HG03060 (cell line): ENCODE results near the gene MAMSTR.
"Not testable (repeated sequence)": the region's sequence is repeated elsewhere in the genome, so short reads cannot be mapped to it uniquely, and the experiment has no call there.

Experiments used
- ATAC-seq: cut with Tn5 transposase; IDR thresholded peaks from one replicate; pipeline ENCODE4 v1.9.1; 2021; ENCODE audit warnings: low read depth, moderate number of reproducible peaks; ENCODE audit not compliant: unreplicated experiment

The MAMSTR gene

DNA sequence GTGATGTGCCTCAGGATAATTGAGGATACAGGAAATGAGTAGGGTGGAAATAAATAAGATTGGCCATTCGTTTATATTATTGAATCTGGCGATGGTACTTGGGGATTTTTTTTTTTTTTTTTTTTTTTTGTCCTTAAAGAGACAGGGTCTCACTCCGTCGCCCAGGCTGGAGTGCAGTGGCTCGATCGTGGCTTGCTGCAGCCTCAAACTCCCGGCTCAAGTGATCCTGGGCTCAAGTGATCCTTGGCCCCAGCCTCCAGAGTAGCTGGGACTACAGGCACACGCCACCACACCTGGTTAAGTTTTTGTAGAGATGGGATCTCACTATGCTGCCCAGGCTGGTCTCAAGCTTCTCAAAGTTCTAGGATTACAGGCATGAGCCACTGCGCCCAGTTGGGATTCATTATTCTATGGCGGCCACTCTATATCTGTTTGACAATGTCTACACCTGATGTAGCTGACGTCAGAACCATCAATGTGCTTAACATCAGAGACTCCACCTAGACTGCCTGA, 2.7 kb upstream of the MAMSTR start:
- ATAC-seq, result no peak

DNA sequence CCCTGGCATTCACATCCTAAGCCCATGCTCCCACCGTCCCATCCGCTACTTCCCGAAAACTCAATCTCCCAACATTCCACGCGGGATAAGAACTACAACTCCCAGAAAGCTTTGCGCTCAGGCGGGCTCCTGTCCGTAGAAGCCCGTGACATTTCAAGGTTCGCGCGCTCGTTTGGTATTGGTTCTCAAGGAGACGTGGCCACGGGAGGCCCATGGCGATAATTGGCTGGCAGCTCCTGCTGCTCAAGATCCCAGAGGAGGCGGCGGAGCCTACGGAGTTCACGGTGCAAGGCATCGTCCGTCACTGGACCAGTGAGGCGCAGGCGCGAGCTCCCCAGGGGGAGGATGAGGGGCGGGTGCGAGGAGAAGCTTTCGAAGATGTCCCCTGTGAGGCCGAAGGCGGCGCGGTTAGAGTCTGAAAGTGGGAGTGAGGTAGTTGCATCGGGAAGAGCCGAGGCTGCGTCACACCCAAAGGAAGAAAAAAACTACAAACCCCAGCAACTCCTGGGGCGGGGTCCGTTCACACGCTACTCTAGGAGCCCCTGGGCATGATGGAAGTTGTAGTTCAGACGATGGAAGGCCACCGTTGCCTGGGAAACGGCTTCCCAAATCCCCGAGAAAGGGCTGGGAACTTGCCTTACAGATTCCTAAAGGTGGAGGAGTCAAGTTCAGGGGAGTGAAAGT, 1.2 kb upstream of the MAMSTR start:
- ATAC-seq, result peak; percentile 56

DNA sequence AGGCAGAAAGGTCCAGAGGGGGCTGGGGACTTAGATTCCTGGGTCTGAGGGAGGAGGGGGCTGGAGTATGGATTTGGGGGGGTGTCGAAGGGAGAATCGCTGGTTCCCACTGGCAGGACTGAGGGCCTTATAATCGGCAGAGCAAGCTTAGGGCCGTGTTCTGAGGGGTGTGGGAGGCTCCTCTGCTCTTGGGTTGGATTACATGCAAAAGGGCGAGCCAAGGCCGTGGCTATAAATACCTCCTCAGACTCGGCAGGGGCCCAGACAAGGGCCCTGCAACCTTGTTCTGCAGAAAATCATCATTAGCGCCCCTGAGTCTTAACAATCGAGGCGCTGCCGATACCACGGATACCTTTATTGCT, 707 bp upstream of the MAMSTR start:
- no peak for ATAC-seq

DNA sequence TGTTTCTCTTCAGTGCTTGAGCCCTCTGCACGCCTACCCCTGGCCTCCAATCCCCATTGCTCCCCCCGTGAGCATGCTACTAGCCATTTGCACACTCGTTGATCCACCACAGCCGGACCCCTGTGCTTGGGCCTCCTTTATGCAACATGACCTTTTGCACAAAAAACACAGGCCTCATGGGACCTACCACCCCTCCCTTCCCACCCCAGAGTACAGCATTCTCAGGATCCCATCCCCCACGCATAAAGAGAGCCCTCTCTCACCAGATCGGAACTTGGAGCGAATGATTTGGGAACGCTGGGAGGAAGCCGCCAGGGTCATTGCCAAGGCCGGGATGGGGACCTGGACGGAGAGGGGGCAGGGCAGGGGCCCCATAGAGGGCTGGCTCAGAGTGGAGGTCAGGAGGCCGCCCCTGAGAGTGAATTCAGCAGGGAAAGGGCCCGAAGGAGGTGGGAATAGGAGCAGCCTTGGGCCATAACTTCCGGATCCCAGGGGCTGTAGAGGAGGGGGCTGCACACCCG, 754 bp downstream of the MAMSTR start:
- ATAC-seq, result no peak

DNA sequence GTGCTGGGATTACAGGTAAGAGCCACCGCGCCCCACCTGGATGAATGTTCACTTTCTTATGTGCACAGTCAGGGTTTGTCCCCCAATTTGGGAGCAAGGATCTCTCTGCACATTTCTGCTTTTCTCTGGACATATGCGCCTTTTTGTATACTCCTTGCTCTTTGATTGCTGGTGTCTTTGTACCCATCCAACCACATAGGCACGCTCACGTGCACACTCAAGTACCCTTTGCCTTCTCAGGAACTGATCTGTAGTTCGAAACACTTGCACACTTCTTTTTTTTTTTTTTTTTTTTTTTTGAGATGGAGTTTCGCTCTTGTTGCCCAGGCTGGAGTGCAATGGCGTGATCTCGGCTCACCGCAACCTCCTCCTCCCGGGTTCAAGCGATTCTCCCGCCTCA, 1.4 kb downstream of the MAMSTR start:
- ATAC-seq, result not testable (repeated sequence)

DNA sequence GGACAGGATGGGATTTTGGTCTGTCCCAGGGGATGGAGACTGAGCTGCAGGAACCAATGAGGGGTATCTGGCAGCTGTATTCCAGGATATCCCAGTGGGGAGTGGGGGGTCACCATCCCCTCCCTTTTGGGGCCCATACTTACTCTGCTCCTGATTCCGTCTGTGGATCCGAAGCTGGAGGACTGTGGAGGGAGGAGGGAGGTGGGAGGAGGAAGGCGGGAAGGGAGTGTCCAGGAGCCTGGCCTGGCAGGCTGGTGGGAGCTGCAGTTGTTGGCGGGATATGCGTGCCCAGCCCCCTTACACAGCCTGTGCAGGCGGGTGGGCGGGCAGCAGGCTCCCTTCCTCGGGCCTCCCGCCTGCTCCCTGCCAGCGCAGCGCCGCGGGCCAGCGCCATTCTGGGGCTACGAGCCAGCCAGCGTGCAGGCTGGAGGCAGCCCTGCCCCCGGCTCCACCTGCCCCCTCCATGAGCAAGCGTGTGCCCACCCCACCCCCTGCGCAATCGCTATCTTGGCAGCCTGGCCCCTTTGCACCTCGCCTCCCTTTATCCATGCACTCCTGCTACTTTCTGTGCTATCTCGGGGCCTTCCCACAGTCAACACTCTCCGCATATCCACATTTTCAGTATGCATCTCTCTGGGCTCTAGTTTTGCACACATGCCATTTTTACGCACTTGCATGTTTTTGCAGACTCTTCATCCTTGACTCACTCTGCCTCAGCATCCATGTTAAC, 2.8 kb downstream of the MAMSTR start:
- ATAC-seq, result no peak

DNA sequence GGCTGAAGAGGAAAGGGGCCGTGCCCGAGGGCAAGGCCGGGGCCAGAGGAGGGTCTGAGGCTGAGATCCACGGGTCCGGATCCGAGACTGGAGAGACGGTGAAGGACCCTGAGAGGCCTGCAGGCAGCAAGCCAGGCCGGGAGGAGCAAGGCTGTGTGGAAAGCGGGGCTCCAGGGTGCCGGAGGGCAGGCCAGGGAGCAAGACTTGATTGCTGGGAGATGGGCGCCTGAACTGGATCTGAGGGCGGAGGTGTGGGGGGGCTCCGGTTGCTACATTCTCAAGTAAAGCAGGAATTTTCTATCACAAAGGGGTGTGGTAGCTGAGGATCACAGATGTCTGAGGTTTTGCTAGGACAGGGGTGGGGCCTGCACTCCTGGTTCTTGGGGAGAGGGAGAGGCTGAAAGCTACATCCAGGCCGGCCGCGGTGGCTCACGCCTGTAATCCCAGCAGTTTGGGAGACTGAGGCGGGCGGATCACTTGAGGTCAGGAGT, 3.8 kb downstream of the MAMSTR start:
- ATAC-seq, result no peak

DNA sequence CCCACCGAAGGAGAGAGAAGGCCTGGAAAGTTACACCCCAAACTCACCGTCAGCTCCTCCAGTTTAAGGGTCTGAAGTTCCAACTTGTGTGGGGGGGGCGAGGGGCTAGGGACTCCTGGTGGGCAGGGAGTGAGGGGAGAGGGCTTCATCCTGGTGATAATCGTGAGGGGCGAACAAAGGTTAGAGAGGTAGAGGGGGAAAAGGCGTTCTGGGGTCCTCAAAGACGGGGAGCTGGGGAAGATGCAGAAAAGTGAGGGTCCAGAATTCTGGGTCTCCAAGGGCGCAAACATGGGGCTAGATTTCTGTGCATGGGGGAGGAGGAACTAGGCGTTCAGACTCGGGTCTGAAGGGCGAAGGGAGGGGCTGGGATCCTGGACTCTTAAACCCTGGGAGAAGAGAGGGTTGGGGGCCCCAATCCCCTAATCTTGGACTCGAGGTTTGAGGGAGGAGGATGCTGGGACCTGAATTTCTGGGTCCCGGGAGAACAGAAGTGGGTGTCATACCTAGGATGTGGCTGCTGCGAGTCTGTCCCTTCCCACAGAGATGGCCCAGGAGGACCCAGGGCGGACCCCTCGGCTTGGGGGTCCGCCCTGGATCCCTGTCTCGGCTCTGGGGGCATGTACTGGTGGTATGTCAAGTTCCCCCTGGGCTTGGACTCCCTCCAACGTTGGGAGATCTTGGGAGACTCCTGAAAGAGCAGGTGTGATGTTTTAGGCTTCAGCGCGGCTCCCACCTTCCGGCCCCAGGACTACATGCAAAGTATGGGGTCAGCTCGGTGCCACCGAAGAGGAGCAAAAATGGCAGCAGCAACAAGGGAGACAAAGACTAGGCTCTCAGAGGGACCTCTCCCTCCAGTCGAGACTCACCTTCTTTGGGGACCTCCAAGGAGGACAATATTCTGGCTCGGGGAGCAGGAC, 4.5 kb downstream of the MAMSTR start:
- no peak for ATAC-seq

DNA sequence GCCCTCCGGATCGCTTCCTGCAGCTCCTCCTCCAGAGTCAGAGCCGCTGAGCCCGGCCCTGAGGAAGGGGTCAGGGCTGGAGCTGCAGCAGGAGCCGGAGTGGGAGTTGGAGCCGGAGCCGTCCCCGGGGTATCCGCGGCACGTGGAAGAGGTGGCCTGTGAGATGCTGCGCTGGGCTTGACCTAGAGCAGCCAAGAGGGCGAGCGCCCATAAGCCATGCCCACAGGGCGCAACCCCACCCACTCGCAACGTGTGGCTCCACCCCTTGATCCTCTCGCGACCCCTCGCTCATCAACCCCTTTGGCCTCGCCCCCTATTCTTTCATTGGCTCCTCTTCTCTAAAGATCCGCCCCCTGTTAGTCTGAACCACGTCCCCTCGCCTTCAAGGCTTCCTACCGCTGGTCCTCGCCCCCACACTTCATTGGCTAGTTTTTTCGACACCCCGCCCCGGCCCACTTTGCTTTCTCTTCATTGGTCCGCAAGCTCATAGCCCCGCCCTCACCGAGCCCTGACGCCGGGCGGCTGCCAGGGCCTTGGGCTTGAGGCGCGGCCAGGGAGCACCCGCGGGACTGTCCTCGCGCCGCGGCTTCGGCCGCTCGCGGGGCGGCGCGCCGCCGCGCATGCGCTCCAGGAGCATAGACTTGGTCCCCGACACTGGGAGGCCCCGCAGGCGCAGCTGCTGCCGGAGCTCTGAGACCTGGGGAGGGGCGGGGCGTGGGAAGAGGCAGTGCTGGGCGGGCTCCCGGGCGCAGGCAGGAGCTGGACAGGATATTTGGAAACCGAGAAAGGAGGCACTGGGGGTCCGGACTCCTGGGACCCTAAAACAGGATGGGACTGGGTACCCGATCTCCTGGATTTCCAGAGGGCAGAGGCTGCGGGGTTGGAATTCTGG, 5.4 kb downstream of the MAMSTR start:
- peak; percentile 84 for ATAC-seq

DNA sequence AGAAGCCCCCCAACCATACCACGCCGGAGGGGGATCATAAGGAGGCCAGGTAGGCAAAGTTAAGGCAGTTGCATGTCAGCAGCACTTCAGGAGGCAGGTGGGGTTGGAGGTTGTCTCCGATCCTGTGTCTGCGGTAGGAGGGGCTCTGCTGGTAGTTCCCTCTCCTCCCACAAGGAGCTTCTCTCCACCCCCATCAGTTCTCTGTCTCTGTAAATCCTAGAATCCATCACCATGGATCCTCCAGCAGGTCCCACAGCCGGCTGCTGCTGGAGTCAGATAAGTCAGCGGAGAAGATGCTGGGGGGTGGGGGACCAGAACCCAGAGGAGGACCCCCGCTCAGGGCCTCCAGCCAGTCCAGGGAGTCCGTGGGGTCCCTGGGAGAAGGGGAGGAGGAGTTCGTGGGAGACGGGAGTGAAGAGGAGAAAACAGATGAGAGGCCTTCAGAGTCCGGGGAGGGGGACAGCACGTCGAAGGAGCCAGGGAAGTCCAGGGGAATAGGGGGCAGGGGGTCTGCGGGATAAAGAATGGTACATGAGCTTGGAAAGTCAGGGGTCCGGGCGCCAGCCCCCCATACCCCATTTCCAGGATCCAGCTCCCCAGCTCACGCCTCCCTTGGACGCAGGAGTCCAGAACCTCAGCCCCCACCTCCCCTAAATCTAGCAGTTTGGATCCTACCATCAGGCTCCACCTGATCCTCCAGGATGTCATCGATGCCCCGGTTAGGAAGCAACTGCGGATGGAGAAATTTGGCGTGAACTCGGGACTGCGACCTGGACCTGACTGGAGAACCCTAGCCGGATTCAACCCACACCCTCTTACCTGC, 6.3 kb downstream of the MAMSTR start:
- ATAC-seq, result no peak

DNA sequence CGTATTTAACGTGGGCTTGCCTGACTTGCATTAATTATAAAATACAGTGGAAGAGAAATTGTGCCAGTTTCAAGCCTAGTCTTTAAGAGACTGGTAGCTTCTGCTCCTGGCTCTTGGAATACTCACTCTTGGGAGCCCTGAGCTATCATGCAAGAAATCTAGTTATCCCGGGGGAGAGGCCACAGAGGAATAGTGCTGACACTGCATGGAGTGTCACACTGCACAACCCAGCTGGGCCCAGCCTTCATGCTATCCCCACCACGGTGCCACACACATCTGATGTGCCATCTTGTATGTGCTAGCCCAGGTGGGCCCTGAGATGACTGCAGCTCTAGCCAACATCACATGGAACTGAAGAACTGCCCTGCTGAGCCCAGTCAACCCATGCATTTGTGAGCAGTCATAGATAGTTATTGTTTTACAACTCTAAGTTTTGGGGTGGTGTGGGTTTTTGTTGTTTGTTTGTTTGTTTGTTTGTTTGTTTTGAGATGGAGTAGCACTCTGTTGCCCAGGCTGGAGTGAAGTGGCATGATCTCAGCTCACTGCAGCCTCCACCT, 8.3 kb downstream of the MAMSTR start:
- no peak for ATAC-seq

DNA sequence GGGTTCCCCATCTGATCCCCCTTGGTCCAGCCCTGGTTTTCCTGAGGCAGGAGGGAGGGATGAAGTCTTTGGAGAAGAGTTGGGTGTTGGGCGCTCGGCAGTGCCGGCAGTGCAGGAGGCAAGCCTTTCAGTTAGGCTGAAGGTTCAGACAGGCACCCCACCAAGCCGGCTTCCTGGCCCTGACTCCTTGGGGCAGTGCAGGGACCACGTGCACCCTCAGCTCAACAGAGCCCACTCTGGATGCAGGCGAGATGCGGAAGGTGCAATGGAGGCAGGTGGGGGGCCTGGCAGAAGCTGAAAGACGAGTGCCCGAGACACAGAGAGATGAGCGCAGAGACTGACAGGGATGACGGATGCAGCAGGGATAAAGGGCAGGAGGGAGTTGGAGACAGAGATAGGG, 11.1 kb downstream of the MAMSTR start:
- no peak for ATAC-seq

DNA sequence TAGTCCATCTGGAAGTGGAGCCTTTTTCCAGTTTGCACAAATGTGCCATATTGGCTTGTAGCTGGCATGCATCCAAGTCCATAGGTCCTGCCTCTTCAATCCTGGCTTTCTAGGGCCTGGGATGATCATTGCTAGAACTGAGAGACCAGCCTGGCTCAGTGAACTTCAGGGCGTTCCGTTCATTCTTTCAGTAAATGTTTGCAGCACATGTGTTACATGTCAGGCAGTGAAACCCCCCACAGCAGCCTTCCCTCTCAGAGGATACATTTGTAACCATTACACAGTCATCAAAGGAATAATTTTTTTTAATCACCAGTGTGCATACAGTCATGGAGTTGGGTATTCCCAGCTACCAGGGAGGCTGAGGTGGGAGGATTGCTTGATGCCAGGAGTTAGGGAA, 14.1 kb downstream of the MAMSTR start:
- no peak for ATAC-seq

DNA sequence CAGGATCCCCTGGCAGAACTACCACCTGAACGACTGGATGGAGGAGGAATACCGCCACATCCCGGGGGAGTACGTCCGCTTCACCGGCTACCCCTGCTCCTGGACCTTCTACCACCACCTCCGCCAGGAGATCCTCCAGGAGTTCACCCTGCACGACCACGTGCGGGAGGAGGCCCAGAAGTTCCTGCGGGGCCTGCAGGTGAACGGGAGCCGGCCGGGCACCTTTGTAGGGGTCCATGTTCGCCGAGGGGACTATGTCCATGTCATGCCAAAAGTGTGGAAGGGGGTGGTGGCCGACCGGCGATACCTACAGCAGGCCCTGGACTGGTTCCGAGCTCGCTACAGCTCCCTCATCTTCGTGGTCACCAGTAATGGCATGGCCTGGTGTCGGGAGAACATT, 16.2 kb downstream of the MAMSTR start:
- no peak for ATAC-seq

DNA sequence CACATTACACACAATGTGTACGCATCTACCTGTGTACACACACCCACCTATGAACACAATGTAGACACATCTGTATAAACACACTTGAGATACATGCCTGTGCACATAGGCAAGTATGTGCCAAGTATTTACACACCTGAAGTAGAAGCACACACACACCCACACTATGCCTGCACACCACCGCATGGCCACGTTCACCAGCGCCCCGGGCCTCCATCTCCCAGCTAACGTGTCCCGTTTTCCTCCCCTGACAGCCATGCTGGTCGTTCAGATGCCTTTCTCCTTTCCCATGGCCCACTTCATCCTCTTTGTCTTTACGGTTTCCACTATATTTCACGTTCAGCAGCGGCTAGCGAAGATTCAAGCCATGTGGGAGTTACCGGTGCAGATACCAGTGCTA, 16.8 kb downstream of the MAMSTR start:
- ATAC-seq, result no peak

DNA sequence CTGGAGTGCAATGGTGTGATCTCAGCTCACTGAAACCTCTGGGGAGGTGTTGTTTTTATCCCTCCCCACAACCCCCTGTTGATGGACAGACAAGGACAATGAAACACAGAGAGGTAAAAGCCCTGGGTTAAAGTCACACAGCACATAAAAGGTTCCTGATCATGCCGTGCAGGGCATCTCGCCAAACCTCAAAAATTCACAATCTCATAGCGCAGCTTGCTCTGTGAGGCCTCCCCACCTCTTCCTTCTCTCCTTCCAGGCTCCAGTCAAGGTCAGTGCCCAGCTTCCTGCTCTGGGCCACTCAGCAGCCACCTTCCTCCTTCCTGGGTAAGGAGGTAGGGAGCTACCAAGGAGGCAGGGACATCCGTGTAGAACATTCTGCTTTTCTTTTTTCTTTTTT, 21.5 kb downstream of the MAMSTR start:
- no peak for ATAC-seq

DNA sequence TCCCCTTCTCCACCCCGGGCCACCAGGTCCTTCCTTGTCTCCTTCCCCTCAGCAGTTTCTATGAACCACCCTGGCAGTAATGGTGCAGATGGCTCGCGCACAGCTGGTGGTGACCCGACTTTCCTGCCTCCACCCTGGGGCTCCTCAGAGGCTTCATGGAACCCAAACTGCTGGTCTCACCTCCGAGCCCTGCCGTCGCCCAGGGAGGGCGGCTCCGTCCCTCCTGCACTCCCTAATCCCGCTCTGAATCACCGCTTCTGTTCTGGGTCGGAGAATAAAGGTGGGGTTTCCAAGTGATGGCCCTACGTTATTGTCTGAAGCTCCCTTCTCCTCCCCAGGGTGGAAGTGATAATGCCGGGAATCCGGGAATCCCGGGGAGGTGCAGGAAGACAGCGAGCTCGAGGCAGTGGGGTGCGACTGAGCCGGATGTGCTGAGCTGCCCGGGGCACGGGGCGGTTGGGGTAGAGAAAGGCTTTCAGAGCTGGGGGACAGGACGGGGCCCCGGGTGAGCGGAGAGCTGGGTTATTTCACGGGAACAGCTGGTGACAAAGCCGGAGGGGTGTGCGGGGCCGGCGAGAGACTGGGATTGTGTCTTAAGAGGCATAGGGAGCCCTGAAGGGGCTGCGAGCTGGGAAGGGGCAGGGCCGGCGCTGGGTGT, 23.0 kb downstream of the MAMSTR start:
- no peak for ATAC-seq

DNA sequence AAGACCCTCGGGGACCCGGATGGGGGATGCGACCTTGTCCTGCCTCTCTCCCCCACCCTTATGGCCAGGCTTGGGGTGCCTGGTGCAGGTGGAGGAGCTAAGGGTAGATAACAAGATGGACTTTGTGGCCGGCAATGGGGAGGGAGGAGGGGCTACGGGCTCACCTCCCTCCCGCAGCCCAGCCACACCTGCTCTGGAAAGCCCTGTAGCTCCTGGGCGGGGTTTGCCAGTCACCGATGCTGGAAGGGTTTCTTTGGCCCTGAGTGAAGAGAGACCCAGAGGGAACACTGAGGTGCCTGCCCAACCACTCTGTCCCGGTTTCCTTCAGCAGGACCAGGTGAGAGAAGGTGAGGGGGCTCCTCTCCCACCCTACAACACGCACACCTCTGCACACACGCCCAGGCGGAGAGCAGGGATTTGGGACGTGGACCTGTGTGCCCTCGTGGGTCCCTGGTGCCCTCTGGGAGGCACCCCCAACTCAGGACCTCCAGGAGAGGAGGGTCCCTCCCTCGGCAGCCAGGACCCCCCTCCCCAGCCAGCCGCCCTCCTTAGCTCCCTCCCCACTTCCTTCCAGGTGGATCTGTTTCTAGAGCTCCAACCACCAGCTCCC, 23.7 kb downstream of the MAMSTR start, which contains the start of gene FUT2:
Gene FUT2, plus strand, starts transcription at position 229 of the 610 bp plus-strand sequence. CDS start 6,986 bp downstream, outside the sequence.
- no peak for ATAC-seq
